ENCODE data around the gene S100A13.

- no peak for TF ChIP-seq CTCF (IDR thresholded peaks at IDR 0.05)
- TF ChIP-seq EZH2 (IDR thresholded peaks at IDR 0.05): no peak
Observed at GRCh38 chr1:153670257-153670858, 43.1 kb upstream of the S100A13 start.
